Smooth muscle cell (in vitro differentiated cells): ENCODE data around the gene ASTN2. TPM values are rescaled to one million over a fixed set of nuclear protein-coding genes. Genes with fewer than 3 reads are reported as not detected.

Experiments used
- DNase-seq: peaks from one replicate; lab custom pipeline; 2025; ENCODE audit not compliant: unreplicated experiment; lab: John Stamatoyannopoulos, UW
- H2AFZ ChIP-seq: fragments of 200-600 bp; sonication (generic); 2 replicates; pipeline ENCODE4 v1.6.0; 2016; ENCODE audit warnings: antibody characterized with exemption, low read depth, mild to moderate bottlenecking
- H3F3A ChIP-seq: fragments of 200-600 bp; sonication (generic); 2 replicates; pipeline ENCODE4 v1.6.0; 2017; ENCODE audit warnings: antibody characterized with exemption, low read depth
- H3K27ac ChIP-seq: fragments of 200-600 bp; sonication (generic); 2 replicates; pipeline ENCODE4 v1.5.1; 2016; ENCODE audit warnings: low read depth, mild to moderate bottlenecking
- H3K27me3 ChIP-seq: fragments of 200-600 bp; sonication (generic); 2 replicates; pipeline ENCODE4 v1.6.1; 2016; ENCODE audit warnings: low read depth, mild to moderate bottlenecking
- H3K36me3 ChIP-seq: fragments of 200-600 bp; sonication (generic); 2 replicates; pipeline ENCODE4 v1.5.1; 2016; ENCODE audit warnings: low read depth
- H3K4me1 ChIP-seq: fragments of 200-600 bp; sonication (generic); 2 replicates; pipeline ENCODE4 v1.5.1; 2016; ENCODE audit warnings: low read depth
- H3K4me2 ChIP-seq: fragments of 200-600 bp; sonication (generic); 2 replicates; pipeline ENCODE4 v1.6.0; 2016; ENCODE audit warnings: mild to moderate bottlenecking
- H3K4me3 ChIP-seq: fragments of 200-600 bp; sonication (generic); 2 replicates; pipeline ENCODE4 v1.5.1; 2016; ENCODE audit warnings: mild to moderate bottlenecking
- H3K79me2 ChIP-seq: fragments of 200-600 bp; sonication (generic); 2 replicates; pipeline ENCODE4 v1.6.0; 2016; ENCODE audit warnings: low read depth, mild to moderate bottlenecking
- H3K9ac ChIP-seq: fragments of 200-600 bp; sonication (generic); 2 replicates; pipeline ENCODE4 v1.6.0; 2016; ENCODE audit warnings: low read depth
- H3K9me3 ChIP-seq: fragments of 200-600 bp; sonication (generic); replicated peaks from 2 replicates; pipeline ENCODE4 v1.5.1; 2016; ENCODE audit warnings: low read depth
- H4K20me1 ChIP-seq: fragments of 200-600 bp; sonication (generic); 2 replicates; pipeline ENCODE4 v1.6.0; 2016; ENCODE audit warnings: low read depth
- WGBS: methylation state at CpG from one replicate; pipeline ENCODE4 v1.1.7; 2016; ENCODE audit warnings: low lambda C conversion rate; 5-methylcytosine and 5-hydroxymethylcytosine counted together
- polyA plus RNA-seq: library from polyadenylated mRNA; unstranded; fragments of >200 nt; fragmentation: Nextera tagmentation; extraction: Ambion mirVana; gene quantifications from 2 replicates; pipeline ENCODE4 v1.2.1, GENCODE V29; 2016
- total RNA-seq: library from RNA; depleted of rRNA; stranded (reverse); fragments of >200 nt; gene quantifications from 2 replicates; pipeline ENCODE4 v1.2.3, GENCODE V29; 2014
- TF ChIP-seq, protein P1 (sequence below): fragments of 200-600 bp; sonication (generic); IDR thresholded peaks from 2 replicates; pipeline ENCODE4 v1.5.1; 2017; ENCODE audit warnings: borderline replicate concordance, mild to moderate bottlenecking, antibody characterized with exemption; ENCODE audit not compliant: insufficient read depth, poor library complexity, severe bottlenecking

ASTN2 gene
- total and polyA plus RNA-seq, 2 experiments from 2014 or later, result 6.5 to 6.7 TPM

DNA sequence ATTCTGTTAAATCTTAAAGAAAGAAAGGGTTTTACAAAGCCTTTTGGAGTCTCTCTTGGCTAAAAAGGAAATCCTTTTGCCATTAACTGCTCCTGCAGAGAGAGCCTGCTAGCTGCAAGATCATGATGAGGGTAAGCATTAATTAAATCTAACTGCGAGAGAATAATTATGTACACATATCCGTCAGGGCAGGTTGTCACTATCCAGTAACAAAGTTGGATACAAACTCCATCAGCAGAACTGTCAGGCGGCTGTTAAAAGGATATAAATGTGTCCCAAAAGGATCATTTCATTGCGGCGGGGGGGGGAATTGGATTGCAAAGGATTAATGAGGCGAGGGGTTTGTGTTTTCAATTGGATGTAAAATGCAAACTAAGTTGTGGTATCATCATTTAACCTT, 289.3 kb downstream of the ASTN2 start:
- Histone ChIP-seq H4K20me1 (no peaks in the 10 kb centered on the region), H3K27me3 (no peaks in the 10 kb centered on the region), H3K9ac (no peak overlapping the region), H3K4me1 (no peaks in the 10 kb centered on the region), H3K27ac (no peak overlapping the region), H3F3A (no peaks in the 10 kb centered on the region), H3K4me2 (no peak overlapping the region), H3K9me3 (no peaks in the 10 kb centered on the region), H2AFZ (no peak overlapping the region), H3K36me3 (no peaks in the 10 kb centered on the region), H3K4me3 (no peak overlapping the region), H3K79me2 (no peaks in the 10 kb centered on the region)
- TF ChIP-seq, protein P1, sequence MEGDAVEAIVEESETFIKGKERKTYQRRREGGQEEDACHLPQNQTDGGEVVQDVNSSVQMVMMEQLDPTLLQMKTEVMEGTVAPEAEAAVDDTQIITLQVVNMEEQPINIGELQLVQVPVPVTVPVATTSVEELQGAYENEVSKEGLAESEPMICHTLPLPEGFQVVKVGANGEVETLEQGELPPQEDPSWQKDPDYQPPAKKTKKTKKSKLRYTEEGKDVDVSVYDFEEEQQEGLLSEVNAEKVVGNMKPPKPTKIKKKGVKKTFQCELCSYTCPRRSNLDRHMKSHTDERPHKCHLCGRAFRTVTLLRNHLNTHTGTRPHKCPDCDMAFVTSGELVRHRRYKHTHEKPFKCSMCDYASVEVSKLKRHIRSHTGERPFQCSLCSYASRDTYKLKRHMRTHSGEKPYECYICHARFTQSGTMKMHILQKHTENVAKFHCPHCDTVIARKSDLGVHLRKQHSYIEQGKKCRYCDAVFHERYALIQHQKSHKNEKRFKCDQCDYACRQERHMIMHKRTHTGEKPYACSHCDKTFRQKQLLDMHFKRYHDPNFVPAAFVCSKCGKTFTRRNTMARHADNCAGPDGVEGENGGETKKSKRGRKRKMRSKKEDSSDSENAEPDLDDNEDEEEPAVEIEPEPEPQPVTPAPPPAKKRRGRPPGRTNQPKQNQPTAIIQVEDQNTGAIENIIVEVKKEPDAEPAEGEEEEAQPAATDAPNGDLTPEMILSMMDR, result no peak
- DNase-seq, result no peak
- 79% methylated on average over 6 of the region's 6 CpGs for WGBS

DNA sequence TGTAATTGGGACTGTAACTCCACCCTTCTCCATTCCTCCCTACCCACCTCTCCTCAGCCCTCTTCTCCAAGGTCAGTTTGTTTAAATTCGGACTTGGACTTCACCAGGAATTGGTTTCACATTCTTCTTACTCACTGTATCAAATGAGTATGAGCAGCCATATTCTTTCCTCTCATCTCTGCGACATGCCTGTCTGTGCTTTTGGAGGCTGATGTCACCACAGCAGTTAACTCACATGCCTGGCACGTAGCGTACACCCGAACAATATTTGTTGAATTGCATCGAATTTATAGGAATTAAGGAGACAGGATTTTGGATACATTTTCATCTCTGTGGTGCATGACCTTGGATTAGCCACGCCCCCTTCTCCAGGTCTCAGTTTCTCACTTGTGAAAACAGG, 291.1 kb downstream of the ASTN2 start:
- Histone ChIP-seq H3K4me1 (no peaks in the 10 kb centered on the region), H3K4me3 (no peak overlapping the region)

DNA sequence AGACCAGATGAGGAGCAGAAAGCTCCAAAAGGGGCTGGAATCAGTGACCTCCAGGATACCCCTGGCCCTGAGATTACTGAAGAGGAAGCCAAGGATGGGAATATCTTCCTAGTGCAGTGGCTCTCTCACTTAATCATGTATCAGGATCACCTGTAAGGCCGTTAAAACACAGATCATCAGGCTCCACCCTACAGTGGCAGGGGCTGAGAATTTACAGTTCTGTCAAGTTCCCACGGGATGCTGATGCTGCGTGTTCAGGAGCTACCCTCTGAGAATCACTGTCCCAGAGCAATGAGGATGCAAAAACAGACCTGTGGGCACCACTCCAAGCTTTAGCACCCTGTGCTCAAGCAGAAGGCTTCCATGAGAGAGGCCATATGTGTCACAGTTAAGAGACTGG, 291.9 kb downstream of the ASTN2 start:
- no peak overlapping the region for H2AFZ ChIP-seq
- no peaks in the 10 kb centered on the region for H3K9me3 ChIP-seq
- H3F3A ChIP-seq, result no peaks in the 10 kb centered on the region
- no peaks in the 10 kb centered on the region for H3K27me3 ChIP-seq
- no peaks in the 10 kb centered on the region for H3K79me2 ChIP-seq
- DNase-seq, result no peak
- 78% methylated on average over 3 of the region's 3 CpGs for WGBS
- H3K9ac ChIP-seq, result no peak overlapping the region
- H3K36me3 ChIP-seq, result no peaks in the 10 kb centered on the region
- H3K4me3 ChIP-seq, result no peak overlapping the region
- H4K20me1 ChIP-seq, result no peaks in the 10 kb centered on the region
- no peak overlapping the region for H3K4me2 ChIP-seq
- no peak overlapping the region for H3K27ac ChIP-seq
- no peaks in the 10 kb centered on the region for H3K4me1 ChIP-seq
- TF ChIP-seq, protein P1, result no peak

More for the DNA sequence above, 291.1 kb downstream of the ASTN2 start:
- 91% methylated on average over 7 of the region's 7 CpGs for WGBS
- Histone ChIP-seq H4K20me1 (no peaks in the 10 kb centered on the region), H2AFZ (no peak overlapping the region), H3K9me3 (no peaks in the 10 kb centered on the region), H3K9ac (no peak overlapping the region), H3F3A (no peaks in the 10 kb centered on the region), H3K79me2 (no peaks in the 10 kb centered on the region), H3K27ac (no peak overlapping the region), H3K36me3 (no peaks in the 10 kb centered on the region), H3K27me3 (no peaks in the 10 kb centered on the region), H3K4me2 (no peak overlapping the region)
- no peak for DNase-seq
- TF ChIP-seq, protein P1, result no peak

DNA sequence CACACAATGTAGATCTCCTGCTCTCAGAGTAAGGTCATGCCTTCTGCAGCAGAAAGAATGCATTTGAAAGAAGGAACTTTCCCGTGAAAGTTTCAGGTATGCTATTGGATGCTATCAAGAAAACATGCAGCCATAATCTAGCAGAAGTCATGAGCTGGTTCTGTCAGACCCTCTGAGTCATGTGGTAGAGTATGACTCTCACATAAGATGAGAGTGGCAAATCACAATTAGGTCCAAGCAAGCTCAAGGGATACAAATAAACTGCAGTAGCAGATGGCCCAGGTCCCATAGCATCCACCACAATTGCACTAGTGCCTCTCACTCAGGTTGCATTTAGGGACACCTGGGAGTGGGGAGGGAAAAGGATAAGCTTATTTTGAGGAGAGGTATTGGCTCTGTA, 292.8 kb downstream of the ASTN2 start:
- H3K79me2 ChIP-seq, result no peaks in the 10 kb centered on the region
- TF ChIP-seq, protein P1, result no peak
- H3K4me3 ChIP-seq, result no peak overlapping the region
- H3K4me1 ChIP-seq, result no peaks in the 10 kb centered on the region
- H2AFZ ChIP-seq, result no peak overlapping the region
- no peak for DNase-seq
- no peaks in the 10 kb centered on the region for H4K20me1 ChIP-seq
- H3K9ac ChIP-seq, result no peak overlapping the region
- no peaks in the 10 kb centered on the region for H3K9me3 ChIP-seq
- WGBS, result 63% methylated on average over 1 of the region's 1 CpG
- no peak overlapping the region for H3K27ac ChIP-seq
- H3K36me3 ChIP-seq, result no peaks in the 10 kb centered on the region
- no peaks in the 10 kb centered on the region for H3F3A ChIP-seq
- no peaks in the 10 kb centered on the region for H3K27me3 ChIP-seq
- H3K4me2 ChIP-seq, result no peak overlapping the region
